ENCODE measurements around the gene RDH13. TPM values are rescaled to one million over a fixed set of nuclear protein-coding genes. Genes with fewer than 3 reads are reported as not detected.
A peak's percentile ranks its signal among the peaks of the same experiment; 100 is the strongest.
"Not testable (repeated sequence)": the region's sequence is repeated elsewhere in the genome, so short reads cannot be mapped to it uniquely, and the experiment has no call there.

RDH13 gene
- total and polyA plus RNA-seq, 12 donors: 21.4 to 72.0 (median 53.2) TPM

DNA sequence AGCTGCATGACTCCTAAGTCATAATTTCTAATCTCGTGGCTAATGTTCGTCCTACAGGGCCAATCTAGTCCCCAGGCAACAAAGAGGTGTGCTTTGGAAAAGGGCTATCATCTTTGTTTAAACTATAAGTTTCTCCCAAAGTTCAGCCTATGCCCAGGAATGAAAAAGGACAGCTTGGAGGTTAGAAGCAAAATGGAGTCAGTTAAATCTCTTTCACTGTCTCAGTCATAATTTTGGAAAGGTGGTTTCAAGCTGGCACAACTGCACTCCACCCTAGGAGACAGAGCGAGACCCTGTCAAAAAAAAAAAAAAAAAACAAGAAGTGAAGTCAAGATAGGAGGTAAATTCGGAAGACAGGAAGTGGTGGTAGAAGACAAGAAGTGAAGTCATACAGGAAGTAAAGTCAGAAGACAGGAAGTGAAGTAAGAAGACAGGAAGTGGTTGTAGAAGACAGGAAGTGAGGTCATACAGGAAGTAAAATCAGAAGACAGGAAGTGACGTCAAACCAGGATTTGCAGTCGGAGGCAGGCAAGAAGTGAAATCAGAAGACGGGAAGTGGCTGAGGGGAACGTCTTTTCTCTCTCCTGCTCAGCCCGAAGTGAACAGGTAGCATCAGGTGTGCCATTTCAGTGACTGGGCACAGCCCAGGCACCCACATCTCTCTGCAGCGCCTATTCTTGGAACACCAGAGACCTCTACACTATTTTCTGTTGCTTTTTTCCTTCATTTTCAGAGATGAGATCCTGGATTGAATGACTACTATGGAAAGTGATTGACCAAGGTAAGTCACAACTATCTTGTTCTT, 57.1 kb downstream of the RDH13 start:
- 55 to 61% methylated on average over 10 of the region's 10 CpGs for WGBS, 2 donors
- ATAC-seq (peak in 4 of 8 donors; percentile 38 to 69 (median 48)), DNase-seq (no peak)
- intact Hi-C loops (cut with DNase I): no loop called here
- peak overlapping the region in 1 of 10 donors; percentile 83 for H3K27ac ChIP-seq
- H3K4me3 ChIP-seq: peak overlapping the region in 5 of 10 donors; percentile 14 to 61 (median 42)
- no peaks in the 10 kb centered on the region for H3K36me3 ChIP-seq
- peaks cover 0 to 14% (median 0%) of the 10 kb centered on the region in 9 donors for H3K4me1 ChIP-seq
- peaks cover 0 to 27% (median 12%) of the 10 kb centered on the region in 7 donors for H3K27me3 ChIP-seq
- H3K9me3 ChIP-seq: peaks cover 0 to 20% (median 4%) of the 10 kb centered on the region in 11 donors
- TF ChIP-seq, protein P1, sequence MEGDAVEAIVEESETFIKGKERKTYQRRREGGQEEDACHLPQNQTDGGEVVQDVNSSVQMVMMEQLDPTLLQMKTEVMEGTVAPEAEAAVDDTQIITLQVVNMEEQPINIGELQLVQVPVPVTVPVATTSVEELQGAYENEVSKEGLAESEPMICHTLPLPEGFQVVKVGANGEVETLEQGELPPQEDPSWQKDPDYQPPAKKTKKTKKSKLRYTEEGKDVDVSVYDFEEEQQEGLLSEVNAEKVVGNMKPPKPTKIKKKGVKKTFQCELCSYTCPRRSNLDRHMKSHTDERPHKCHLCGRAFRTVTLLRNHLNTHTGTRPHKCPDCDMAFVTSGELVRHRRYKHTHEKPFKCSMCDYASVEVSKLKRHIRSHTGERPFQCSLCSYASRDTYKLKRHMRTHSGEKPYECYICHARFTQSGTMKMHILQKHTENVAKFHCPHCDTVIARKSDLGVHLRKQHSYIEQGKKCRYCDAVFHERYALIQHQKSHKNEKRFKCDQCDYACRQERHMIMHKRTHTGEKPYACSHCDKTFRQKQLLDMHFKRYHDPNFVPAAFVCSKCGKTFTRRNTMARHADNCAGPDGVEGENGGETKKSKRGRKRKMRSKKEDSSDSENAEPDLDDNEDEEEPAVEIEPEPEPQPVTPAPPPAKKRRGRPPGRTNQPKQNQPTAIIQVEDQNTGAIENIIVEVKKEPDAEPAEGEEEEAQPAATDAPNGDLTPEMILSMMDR (IDR thresholded peaks at IDR 0.05): no peak

DNA sequence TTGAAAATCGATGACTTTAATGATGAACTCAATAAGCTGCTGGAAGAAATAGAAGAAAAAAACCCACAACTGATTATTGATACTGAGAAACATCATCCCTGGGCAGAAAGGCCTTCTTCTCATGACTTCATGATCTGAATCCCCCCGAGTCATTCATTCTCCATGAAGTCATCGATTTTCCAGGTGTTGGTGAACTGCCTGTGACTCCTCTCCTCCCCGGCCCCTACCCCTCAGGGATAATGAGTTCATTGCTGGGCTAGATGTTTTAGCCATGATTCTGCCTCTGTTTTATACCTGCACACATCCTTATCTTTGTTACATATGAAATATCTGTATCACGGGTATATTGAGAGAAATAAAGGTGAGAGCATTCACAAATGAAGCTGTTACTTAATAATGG, 62.2 kb downstream of the RDH13 start:
- intact Hi-C loops (cut with DNase I): no loop called here
- DNase-seq (no peak), ATAC-seq (no peak)
- Histone ChIP-seq H3K9me3 (peaks cover 0 to 10% (median 0%) of the 10 kb centered on the region in 11 donors), H3K4me1 (peaks cover 0 to 4% (median 0%) of the 10 kb centered on the region in 9 donors), H3K27ac (no peak overlapping the region), H3K27me3 (peaks cover 0 to 39% (median 24%) of the 10 kb centered on the region in 7 donors), H3K4me3 (no peak overlapping the region), H3K36me3 (no peaks in the 10 kb centered on the region)
- 67 to 71% methylated on average over 5 of the region's 5 CpGs for WGBS, 2 donors
- TF ChIP-seq, protein P1 (IDR thresholded peaks at IDR 0.05): no peak

DNA sequence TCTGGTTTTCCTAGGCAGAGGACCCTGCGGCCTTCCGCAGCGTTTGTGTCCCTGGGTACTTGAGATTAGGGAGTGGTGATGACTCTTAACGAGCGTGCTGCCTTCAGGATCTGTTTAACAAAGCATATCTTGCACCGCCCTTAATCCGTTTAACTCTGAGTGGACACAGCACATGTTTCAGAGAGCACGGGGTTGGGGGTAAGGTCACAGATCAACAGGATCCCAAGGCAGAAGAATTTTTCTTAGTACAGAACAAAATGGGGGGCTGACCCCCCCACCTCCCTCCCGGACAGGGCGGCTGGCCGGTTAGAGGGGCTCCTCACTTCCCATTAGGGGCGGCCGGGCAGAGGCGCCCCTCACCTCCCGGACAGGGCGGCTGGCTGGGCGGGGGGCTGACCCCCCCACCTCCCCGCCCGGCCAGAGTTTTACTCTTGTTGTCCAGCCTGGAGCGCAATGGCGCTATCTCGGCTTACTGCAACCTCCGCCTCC, 64.2 kb downstream of the RDH13 start:
- 80 to 81% methylated on average over 21 to 23 of the region's 23 CpGs for whole genome bisulfite sequencing, 2 donors
- H3K9me3 ChIP-seq; DNase-seq; H3K36me3 ChIP-seq; ATAC-seq; H3K27ac ChIP-seq; intact Hi-C loops (cut with DNase I); H3K4me1 ChIP-seq; H3K4me3 ChIP-seq: not testable (repeated sequence)
- peaks cover 0 to 35% (median 24%) of the 10 kb centered on the region in 7 donors for H3K27me3 ChIP-seq

DNA sequence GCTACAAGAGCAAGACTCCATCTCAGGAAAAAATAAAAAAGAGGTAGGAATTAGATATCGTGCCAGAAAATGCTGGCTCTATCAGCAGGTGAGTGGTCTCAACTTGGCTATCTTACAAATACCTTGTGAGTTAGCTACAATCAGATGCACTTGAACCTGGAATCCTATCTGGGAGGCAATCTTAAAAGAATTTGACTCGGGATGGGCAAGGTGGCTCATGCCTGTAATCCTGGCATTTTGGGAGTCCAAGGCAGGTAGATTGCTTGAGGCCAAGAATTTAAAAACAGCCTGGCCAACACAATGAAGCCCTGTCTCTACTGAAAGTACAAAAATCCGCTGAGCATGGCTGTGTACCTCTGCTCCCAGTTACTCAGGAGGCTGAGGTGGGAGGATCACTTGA, 67.4 kb downstream of the RDH13 start:
- intact Hi-C loops (cut with DNase I): no loop called here
- WGBS, 2 donors: 73 to 74% methylated on average over 3 of the region's 3 CpGs
- no peak overlapping the region for H3K4me3 ChIP-seq
- TF ChIP-seq, protein P1 (IDR thresholded peaks at IDR 0.05): no peak
- H3K4me1 ChIP-seq: no peaks in the 10 kb centered on the region
- no peak overlapping the region for H3K27ac ChIP-seq
- no peaks in the 10 kb centered on the region for H3K9me3 ChIP-seq
- H3K27me3 ChIP-seq: peaks cover 0 to 21% (median 11%) of the 10 kb centered on the region in 7 donors
- no peak for ATAC-seq
- DNase-seq: no peak
- H3K36me3 ChIP-seq: no peaks in the 10 kb centered on the region

Other genes with a start within 250 kb of the RDH13 start
- gene KIR3DL1, start 246.7 kb downstream of the RDH13 start, total RNA-seq: under 1 TPM in 3 of 10 donors, not detected in 7; 0.13 to 0.90 (median 0.14) TPM
- gene KIR3DL1, start 246.7 kb downstream of the RDH13 start, polyA plus RNA-seq: not detected
- under 1 TPM in 2 of 10 donors, not detected in 8; 0.14 to 0.28 TPM for gene KIR2DS4, start 230.5 kb downstream of the RDH13 start, total RNA-seq
- not detected for gene KIR2DS4, start 230.5 kb downstream of the RDH13 start, polyA plus RNA-seq
- gene KIR3DL2, start 212.7 kb downstream of the RDH13 start, total RNA-seq: under 1 TPM in 1 of 10 donors, not detected in 9; 0.95 TPM
- not detected for gene KIR3DL2, start 212.7 kb downstream of the RDH13 start, polyA plus RNA-seq
- 1 to 10 TPM in 2 of 10 donors, under 1 TPM in 5, not detected in 3; 0.33 to 1.8 (median 0.68) TPM for gene FCAR, start 188.9 kb downstream of the RDH13 start, total RNA-seq
- under 1 TPM in 1 of 2 donors, not detected in 1; 0.19 TPM for gene FCAR, start 188.9 kb downstream of the RDH13 start, polyA plus RNA-seq
- under 1 TPM in 3 of 10 donors, not detected in 7; 0.38 to 0.81 (median 0.60) TPM for gene NCR1, start 157.0 kb downstream of the RDH13 start, total RNA-seq
- not detected for gene NCR1, start 157.0 kb downstream of the RDH13 start, polyA plus RNA-seq
- gene NLRP7, start 115.6 kb downstream of the RDH13 start, total RNA-seq: not detected
- not detected for gene NLRP7, start 115.6 kb downstream of the RDH13 start, polyA plus RNA-seq
- gene NLRP2, start 96.8 kb downstream of the RDH13 start, total RNA-seq: 1 to 10 TPM in 1 of 10 donors, under 1 TPM in 3, not detected in 6; 0.33 to 2.8 (median 0.53) TPM
- under 1 TPM in 1 of 2 donors, not detected in 1; 0.04 TPM for gene NLRP2, start 96.8 kb downstream of the RDH13 start, polyA plus RNA-seq
- gene GP6, start 24.9 kb downstream of the RDH13 start, total RNA-seq: under 1 TPM; 0.37 to 0.73 (median 0.46) TPM
- 1 to 10 TPM in 1 of 2 donors, under 1 TPM in 1; 0.58 to 1.5 TPM for gene GP6, start 24.9 kb downstream of the RDH13 start, polyA plus RNA-seq
- 1 to 10 TPM in 5 of 10 donors, under 1 TPM in 4, not detected in 1; 0.53 to 2.7 (median 1.1) TPM for gene EPS8L1, start 12.7 kb upstream of the RDH13 start, total RNA-seq
- gene EPS8L1, start 12.7 kb upstream of the RDH13 start, polyA plus RNA-seq: 1 to 10 TPM; 3.7 to 7.9 TPM
- gene PPP1R12C, start 54.5 kb upstream of the RDH13 start, total RNA-seq: 100 to 1,000 TPM; 134 to 242 (median 193) TPM
- gene PPP1R12C, start 54.5 kb upstream of the RDH13 start, polyA plus RNA-seq: 100 to 1,000 TPM; 223 to 283 TPM
- 100 to 1,000 TPM in 5 of 10 donors, 10 to 100 TPM in 5; 19.7 to 234 (median 97.1) TPM for gene TNNT1, start 86.1 kb upstream of the RDH13 start, total RNA-seq
- gene TNNT1, start 86.1 kb upstream of the RDH13 start, polyA plus RNA-seq: 100 to 1,000 TPM in 1 of 2 donors, 10 to 100 TPM in 1; 32.3 to 721 TPM
- gene TNNI3, start 94.6 kb upstream of the RDH13 start, total RNA-seq: over 10,000 TPM in 4 of 10 donors, 1,000 to 10,000 TPM in 6; 3,000 to 12,900 (median 9,464) TPM
- gene TNNI3, start 94.6 kb upstream of the RDH13 start, polyA plus RNA-seq: over 10,000 TPM in 1 of 2 donors, 1,000 to 10,000 TPM in 1; 4,629 to 45,177 TPM
- gene DNAAF3, start 103.5 kb upstream of the RDH13 start, total RNA-seq: 1 to 10 TPM in 8 of 10 donors, under 1 TPM in 2; 0.37 to 3.9 (median 2.4) TPM
- gene DNAAF3, start 103.5 kb upstream of the RDH13 start, polyA plus RNA-seq: 1 to 10 TPM; 1.2 to 5.9 TPM
- gene SYT5, start 117.1 kb upstream of the RDH13 start, total RNA-seq: 1 to 10 TPM in 1 of 10 donors, not detected in 9; 1.1 TPM
- gene SYT5, start 117.1 kb upstream of the RDH13 start, polyA plus RNA-seq: under 1 TPM in 1 of 2 donors, not detected in 1; under 0.01 TPM
- 1 to 10 TPM in 7 of 10 donors, under 1 TPM in 3; 0.25 to 7.5 (median 2.4) TPM for gene PTPRH, start 146.4 kb upstream of the RDH13 start, total RNA-seq
- 1 to 10 TPM; 1.3 to 6.1 TPM for gene PTPRH, start 146.4 kb upstream of the RDH13 start, polyA plus RNA-seq
- 1 to 10 TPM in 9 of 10 donors, under 1 TPM in 1; 0.77 to 2.5 (median 1.9) TPM for gene TMEM86B, start 165.6 kb upstream of the RDH13 start, total RNA-seq
- gene TMEM86B, start 165.6 kb upstream of the RDH13 start, polyA plus RNA-seq: 1 to 10 TPM; 2.7 to 5.9 TPM
- gene PPP6R1, start 195.9 kb upstream of the RDH13 start, total RNA-seq: 10 to 100 TPM; 31.1 to 51.3 (median 39.0) TPM
- 10 to 100 TPM; 36.8 to 38.0 TPM for gene PPP6R1, start 195.9 kb upstream of the RDH13 start, polyA plus RNA-seq
- gene HSPBP1, start 217.0 kb upstream of the RDH13 start, total RNA-seq: 10 to 100 TPM; 26.7 to 41.6 (median 31.6) TPM
- 10 to 100 TPM; 54.2 to 83.7 TPM for gene HSPBP1, start 217.0 kb upstream of the RDH13 start, polyA plus RNA-seq
- gene BRSK1, start 220.8 kb upstream of the RDH13 start, total RNA-seq: 10 to 100 TPM in 2 of 10 donors, 1 to 10 TPM in 8; 2.3 to 12.6 (median 4.1) TPM
- 1 to 10 TPM; 1.8 to 2.0 TPM for gene BRSK1, start 220.8 kb upstream of the RDH13 start, polyA plus RNA-seq